Stimulated activated CD8-positive, alpha-beta memory T cell treated with anti-CD3 and anti-CD28 coated beads, Interleukin-12 subunit alpha, Interleukin-12 subunit beta, amount 100 ng/mL, for 1 hour (primary cell): ENCODE measurements around the gene PSMD1.
"Not testable (repeated sequence)": the region's sequence is repeated elsewhere in the genome, so short reads cannot be mapped to it uniquely, and the experiment has no call there.

Experiments used
- DNase-seq: peaks from one replicate; pipeline ENCODE4 v3.0.0-alpha.2; 2020; ENCODE audit warnings: low read depth

PSMD1 gene

DNA sequence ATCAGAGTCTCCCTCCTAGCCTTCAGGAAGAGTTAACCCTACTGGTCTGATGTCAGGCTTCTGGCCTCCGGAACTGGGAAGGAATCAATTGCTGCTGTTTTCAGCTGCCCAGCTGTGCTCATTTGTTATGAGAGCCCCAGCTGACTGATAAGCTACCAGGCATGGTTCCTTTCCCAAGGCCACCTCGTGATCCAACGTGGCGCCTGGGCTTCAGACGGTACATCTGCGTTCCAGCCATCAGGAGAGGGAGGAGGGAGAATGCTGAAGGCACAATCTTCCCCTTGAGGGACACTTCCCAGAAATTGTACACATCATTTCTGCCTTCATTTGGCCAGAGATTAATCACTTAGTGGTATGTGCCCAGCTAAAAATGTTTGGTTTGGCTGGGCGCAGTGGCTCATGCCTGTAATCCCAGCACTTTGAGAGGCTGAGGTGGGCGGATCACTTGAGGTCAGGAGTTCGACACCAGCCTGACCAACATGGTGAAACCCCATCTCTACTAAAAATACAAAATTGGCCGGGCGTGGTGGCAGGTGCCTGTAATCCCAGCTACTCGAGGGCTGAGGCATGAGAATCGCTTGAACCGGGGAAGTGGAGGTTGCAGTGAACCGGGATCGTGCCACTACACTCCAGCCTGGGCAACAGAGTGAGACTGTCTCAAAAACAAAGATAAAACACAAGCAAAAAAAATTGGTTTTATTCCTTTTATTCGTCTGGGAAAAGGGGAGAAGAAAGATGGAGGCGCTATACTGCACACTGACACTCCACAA, 131.3 kb downstream of the PSMD1 start:
- DNase-seq, result no peak

DNA sequence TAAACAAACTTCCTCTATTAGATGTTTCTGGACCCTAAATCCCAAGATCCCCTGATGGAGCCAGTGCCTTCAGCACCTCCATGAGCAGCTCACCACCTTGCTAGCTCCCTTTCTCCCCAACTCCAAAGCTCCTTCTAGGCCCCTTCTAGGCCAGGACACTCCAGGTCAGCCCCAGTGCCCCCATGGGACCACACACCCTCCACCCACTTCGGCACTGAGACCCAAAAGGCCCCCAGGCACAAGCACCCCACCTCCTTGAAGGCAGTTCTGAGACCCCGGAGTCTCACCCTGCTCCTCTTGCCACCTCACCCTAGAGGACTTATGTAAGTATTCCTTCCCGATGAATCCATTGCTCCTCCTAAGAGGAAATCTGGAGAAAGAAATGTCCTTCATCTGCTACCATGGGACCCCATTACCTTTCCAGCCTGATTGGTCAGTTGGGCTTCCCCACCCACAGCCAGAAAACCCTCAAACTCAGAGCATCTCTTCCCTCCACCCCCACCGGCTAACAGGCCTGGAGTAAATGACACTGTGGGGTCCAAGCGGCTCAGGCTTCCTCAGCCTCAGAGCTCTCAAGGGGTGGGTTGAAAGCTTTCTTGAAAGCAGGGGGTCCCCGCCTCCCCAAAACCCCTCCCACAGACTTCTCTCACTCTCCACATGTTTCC, 132.0 kb downstream of the PSMD1 start:
- no peak for DNase-seq

DNA sequence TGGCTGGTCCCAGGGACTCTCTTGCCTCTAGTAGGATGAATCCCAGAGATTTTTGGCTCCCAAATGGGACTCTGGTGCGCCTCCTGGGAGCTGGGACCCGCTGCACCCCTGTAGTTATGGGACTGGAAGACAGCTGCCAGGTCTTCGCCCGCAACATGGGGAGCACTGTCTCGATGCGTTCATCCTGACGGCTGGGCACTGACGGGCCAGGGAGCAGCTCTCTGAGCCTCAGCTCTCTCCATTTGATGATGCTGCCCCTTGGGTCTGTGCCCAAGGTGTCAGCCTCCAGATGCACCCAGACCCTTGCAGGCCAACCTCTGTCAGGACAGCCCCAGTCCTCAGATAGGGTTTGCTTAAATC, 132.5 kb downstream of the PSMD1 start:
- no peak for DNase-seq

DNA sequence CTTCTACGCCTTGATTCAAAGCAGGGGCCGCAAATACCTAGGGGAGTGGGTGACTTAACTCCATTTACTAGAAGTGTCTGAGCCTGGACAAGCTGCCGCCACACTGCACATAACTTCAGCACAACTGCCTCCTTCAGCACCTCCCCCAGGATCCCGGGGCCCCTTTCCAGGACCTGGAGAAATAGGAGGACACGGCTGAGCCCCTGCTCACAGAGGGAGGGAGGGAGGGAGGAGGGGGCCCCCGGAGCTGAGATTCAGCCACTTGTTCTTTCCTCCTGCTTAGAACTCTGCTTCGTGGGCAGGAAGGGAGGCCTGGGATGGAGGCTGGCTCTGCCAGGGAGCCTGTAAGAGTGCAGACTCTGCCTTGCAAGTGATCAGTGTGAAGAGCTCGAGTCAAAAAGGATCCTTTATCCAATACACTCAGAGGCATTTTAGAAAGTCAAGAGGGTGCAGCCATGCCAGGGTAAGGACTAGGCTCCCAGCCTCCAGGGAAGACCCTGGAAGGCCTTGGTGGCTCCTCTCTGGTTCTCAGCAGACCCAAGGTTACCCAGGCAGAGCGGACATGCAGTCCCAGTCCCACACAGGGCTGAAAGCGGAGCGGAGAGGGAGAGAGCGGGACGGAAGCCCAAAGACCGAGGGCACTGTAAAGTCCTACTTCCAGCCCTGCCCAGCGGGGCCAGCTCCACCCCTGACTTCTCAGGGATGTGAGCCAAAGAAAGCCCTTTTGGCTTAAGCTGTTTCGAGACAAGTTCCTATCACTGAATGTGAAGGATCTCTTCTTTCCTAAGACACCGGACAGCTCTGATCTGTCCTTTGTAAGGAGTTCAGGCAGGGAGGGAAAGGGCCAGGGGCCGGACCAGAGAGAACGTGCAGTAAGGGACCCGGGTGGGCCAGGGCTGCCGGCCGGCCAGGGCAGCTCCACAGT, 133.2 kb downstream of the PSMD1 start:
- no peak for DNase-seq

DNA sequence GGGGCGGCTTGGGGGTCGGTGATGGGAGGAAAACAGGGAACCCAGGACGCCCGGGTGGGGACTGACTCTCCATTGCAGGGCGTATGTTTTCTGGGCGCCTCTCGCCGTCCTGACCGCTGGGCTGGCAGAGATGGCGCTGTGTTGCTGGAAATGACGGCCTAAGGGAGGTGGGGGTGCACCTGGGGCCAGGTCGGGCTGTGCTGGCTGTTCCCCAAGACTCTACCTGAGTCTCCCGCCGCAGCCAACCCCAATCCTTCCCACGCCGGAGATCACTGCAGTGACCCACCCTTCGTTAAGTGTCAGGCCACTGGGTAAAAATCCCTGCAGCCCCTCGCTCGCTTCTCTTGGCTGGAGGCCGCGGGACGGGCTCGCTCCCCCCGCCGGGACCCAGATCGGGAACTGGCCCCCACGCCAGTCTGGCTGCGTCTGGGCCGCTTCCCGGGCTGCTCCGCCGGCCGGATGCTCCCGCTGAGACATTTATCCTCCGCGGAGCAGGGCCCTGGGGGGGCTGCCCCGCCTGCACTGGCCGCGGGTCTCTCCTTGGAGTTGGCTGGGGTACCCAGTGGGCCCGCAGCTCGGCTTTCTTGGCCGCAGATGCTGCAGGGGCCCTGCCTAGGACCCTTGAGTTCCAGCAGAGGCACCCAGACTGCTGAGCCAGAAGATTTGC, 134.0 kb downstream of the PSMD1 start:
- no peak for DNase-seq

DNA sequence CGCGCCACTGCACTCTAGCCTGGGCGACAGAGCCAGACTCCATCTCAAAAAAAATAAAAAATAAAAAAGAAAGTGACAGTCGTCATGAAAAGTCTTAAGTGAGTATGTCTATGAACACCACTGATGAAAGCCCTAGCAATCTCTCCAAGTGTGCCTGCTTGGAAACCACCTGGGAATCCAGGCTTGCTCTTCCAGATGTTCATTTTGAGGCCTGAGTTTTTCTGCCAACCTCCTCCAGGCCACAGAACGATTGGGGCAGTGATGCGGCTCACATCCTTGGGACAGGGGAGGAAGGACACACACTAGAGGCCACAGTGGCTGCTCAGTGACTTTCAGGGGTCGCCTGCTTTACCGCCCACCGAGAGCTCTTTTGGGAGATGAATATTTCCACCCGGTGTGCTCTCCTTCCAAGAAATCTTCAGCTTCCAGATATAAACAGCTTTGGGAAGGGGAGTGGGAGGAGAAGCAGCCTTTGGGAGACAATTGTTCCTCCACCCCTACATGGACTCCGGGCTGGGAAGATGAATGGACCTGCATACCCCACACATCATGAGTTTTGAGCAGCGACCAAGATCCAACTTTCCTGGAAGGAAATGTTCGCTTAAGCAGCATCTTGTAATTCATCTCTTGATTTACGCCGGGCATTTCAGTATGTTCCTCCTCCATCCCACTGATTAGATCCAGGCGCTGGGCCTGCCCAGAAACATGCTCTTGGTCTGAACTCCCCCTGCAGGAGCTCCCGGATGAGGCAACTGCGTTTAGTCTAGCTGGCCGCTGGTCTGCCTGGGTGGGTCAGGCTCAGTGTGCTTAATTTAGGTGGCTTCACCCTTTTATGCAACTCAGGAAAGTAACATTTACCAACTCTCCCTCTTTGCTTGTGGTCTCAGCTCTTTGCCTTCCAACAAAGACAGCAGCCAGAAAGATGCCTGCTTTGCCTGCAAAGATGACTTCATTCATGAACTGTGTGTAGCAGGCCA, 135.5 kb downstream of the PSMD1 start:
- DNase-seq, result no peak

DNA sequence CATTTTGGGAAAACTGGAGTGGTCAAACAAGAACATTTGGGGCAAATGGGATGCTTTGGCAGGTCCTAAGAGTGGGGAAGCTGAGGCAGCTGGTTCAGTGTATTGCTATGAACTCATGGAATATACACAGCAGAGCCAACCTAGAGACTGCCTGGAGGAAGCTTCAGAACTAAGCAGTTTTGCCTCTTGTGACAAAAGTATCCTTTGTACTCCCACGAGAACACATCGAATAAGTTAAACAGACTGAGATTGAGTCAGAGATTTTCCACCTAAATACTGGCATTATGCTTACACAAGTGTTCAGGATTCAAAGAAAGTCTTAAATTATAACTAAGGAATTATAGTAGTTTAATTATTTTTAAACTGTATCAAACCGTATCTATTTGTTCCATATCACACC, 136.5 kb downstream of the PSMD1 start:
- DNase-seq, result no peak

DNA sequence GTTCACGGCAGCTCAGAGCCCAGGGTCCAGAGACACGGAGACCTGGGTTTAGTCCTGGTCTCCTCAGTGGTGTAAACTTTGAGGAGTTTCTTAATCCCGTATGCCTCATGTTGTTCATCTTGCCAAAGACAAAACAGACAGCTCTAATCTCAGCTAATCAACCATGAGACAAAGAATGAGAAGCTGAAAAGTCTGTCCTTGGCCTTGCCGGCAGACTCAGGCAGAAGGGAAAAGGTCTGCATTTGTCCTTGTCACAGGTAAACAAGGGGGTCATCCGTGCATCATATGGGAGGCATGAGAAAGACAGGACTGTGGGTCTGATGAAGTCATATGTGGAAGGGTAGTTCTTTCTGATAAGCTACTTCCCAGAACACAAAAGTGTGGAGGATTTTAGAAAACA, 139.9 kb downstream of the PSMD1 start:
- no peak for DNase-seq

DNA sequence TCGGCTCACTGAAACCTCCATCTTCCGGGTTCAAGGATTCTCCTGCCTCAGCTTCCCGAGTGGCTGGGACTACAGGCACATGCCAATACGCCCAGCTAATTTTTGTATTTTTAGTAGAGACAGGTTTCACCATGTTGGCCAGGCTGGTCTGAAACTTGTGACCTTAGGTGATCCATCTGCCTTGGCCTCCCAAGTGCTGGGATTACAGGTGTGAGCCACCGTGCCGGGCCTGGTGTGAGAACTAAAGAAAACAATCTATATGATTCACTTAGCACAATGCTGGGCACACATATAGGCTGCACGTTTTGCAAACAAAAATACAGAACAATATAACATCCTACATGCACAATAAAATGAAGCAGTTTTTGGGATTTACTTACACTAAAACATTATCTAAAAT, 140.5 kb downstream of the PSMD1 start:
- not testable (repeated sequence) for DNase-seq

DNA sequence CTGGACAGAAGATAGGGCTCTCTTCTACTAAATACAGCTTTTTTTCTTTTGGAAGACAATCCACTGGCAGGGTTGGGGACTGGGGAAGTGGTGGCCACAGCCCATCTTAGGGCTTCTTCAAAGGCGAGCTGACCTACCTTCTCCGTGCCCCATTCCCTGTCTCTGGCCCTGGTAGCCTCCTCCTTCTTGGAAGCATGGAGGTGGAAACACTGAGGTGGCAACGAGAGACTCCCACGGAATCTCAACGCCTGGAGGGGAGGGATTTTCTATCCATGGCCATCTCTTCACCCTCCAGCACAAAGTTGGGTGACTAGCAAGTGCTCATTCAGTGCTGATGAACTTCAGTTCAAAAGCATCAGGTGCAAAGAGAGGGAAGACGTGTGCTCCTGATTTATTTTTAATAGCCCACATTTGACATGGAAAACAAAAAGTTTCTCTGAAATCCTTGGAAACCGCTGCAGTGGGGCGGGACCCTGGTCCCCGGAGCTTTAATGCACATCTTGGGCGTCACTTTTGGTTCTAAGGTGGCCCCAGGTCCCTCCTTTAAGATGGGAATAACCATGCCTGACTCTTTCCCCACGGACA, 141.1 kb downstream of the PSMD1 start:
- DNase-seq, result no peak

DNA sequence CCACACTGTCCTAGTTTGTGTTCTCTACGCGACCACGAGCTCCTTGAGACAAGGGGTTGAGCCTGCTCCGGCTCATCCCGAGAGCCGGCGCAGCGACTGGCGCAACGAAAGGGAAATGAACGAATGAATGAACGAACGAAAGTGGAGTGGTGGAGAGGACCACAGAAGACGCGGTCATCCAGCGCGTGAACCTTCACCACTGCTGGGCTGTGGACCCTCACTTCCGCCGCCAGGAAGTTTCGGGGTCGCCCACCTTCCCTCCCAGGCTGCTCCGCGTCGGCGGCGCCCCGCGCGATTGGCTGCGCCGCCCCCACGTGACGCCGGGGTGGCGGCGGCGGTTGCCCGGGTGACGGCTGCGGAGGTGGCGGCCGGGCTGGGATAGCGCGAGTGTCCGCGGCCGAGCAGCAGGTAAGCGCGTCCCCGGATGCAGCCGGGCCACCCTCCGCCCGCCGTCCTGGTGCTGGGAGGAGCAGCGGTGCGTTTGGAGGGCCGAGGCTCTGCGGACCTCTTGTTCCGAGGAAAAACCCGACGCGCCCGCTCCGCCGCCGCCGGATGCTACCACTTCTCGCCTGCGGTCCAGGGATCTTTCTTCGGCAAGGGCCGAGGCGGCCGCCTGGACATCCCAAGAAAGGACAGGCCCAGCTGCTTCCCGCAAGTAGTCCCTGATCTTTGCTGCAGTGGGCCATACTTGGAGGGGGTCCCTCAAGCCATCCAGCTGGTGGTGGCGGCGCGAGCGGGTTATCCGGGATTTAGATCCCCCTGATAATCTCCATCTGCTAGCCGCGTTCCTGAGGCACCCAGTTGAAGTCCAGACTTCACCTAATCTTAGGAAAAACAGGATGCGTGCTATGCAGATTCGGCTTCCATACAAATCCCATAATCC, 141.9 kb downstream of the PSMD1 start, which contains the start of gene ARMC9:
Gene ARMC9, plus strand, starts transcription at position 341 of the 883 bp plus-strand sequence. CDS start 7,608 bp downstream, outside the sequence.
- DNase-seq, result peak; percentile 47

DNA sequence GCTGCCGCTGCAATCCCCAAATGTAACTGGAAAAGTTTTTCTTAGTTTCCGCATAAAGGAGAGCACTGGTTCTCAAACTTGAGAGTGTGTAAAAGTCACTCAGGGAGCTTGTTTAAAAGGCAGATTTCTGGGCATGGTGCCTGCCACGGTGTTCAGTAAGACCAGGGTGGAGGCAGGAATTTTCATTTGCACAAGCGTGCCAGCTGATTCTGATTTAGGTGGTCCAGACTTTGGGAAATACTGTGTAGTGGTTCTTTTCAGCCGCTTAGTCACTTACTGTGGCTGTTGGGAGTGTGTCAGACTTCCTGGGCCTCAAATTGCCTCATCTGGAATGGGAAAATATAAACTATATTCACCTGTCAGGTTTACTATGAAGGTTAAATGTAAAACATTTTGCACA, 142.6 kb downstream of the PSMD1 start:
- no peak for DNase-seq

DNA sequence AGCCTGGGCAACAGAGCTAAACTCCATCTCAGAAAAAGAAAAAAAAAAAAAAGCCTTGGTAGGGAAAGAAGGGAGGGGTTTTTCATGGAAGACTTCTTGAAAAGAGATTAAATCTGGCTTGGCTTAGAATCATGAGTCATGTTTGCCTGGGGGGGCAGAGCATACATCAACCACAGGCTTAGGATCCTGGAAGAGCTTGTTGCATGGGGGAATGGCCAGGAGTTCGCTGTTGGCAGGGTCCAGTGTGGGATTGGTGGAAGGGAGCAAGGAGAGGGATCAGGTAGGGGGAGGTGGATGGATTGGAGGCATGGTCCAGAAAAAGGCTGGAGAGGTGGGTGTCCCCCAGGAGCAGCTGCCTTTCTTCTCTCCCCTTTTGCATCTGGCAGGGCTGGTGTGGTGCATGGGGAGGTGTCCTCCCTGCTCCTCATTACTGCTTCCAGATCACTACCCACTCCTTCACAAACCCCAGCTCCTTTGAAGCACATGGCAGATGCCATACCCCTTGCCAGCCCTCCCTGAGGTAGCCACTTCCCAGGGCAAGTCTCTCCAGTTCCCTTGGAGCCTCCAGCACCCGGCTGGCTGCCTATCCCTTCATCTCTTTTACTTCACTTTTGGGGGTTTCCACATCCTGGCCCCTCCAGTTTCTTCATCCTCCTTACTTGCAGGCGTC, 144.3 kb downstream of the PSMD1 start:
- DNase-seq, result no peak

DNA sequence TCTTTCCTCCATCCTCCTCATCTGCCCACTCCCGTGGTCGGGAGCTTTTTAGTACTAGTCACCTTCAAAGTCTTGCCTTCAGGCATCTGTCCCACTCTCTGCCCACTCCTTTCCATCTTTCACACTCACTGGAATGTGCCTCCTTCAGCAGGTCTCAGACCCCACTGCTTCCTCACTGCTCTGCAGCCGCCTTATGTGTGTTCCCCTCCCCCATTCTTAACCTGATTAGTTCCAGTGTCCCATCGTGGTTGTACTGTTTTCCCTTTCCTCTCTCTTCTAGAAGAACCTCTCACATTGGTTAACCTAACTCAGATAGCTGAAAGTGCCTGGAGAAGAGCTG, 144.8 kb downstream of the PSMD1 start:
- no peak for DNase-seq

DNA sequence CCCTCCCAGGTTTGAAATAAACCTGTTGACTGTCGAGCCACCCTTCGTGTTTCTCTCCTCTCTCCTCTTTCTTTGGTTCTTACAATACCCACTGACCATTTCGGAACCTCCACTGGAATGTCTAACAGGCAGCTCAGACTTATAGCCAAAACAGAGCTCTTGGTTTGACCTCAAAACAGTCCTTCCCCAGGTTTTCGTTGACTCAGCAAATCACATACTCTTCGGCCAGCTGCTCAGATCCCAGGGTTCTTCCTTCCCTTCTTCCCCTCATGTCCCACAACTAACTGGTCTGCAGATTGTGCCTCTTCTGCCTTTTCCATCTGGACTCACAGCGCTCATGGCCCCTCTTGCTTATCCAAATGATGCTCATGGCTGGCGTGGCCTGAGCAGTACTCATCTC, 146.4 kb downstream of the PSMD1 start:
- no peak for DNase-seq

DNA sequence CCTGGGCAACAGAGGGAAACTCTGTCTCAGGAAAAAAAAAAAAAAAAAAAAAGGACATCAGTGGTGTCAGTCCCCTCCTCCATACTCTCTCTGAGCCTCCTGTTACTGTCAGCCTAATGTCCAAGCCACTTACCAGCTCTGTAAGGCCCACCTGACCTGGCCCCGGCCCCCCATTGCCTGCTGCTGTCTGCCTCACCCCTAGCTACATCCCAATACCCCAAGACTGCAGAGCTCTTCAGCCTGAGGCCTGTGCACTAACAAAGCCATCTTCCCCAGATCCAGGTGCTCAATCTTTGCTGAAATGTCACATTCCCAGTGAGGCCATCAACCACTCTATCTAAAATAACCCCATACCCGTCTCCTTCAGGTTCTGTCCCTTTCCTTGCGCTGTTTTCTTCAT, 147.5 kb downstream of the PSMD1 start:
- DNase-seq, result no peak

DNA sequence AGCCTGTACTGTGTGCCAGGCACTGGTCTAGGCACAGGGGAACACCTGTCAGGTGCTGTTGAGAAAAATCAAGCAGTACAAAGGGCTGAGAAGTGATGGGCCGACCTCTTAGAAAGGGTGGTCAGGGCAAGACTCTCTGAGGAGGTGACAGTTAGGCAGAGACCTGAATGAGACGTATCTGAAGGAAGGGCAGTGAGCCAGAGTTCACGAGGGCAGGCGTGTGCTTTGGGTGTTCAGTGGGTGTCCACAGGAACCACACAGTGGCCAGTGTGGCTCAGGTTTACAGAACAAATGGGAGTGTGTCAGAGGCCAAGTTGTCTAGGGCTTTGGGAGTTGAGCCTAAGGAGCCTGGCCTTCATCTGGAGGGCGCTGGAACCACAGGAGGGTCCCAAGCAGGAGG, 147.9 kb downstream of the PSMD1 start:
- DNase-seq, result no peak

DNA sequence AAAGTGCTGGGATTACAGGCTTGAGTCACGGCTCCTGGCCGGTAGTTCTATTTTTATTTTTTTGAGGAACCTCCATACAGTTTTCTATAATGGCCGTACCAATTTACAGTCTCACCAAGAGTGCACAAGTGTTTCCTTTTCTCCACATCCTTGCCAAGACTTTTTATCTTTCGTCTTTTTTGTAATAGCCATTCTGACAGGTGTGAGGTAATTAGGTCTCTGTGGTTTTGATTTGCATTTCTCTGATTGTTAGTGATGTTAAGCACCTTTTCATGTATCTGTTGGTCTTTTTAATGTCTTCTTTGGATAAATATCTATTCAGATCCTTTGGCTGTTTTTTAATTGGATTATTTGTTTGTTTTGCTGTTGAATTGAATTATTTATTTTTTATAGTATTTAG, 151.1 kb downstream of the PSMD1 start:
- no peak for DNase-seq

DNA sequence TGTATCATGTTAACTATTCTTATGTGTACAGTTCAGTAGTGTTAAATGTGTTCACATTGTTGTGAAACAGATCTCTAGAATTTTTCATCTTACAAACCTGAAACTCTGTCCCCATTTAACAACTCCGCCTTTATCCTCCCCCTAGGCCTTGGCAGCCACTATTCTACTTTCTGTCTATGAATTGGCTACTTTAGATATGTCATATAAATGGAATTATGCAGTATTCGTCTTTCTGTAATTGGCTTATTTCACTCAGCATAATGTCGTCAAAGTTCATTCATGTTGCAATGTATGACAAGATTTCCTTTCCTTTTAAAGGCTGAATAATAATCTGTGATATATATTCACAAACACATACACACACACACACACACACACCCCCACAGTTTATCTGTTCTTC, 154.1 kb downstream of the PSMD1 start:
- DNase-seq, result no peak
